PC-3 (cell line): Measurements from ENCODE around the gene SLC43A1. TPM values are rescaled to one million over a fixed set of nuclear protein-coding genes. Genes with fewer than 3 reads are reported as not detected.
A peak's percentile ranks its signal among the peaks of the same experiment; 100 is the strongest.

Experiments used
- ATAC-seq: fragments of 200-7000 bp; cut with Tn5 transposase; 2 replicates; pipeline ENCODE4 v1.9.1; 2020; ENCODE audit warnings: mild to moderate bottlenecking, moderate library complexity
- BruUV-seq: library from RNA; stranded (reverse); fragments of 400-500 nt; replicated peaks from 2 replicates; lab custom pipeline; 2021; lab: Mats Ljungman, UMichigan
- CTCF ChIA-PET: fragments of 300-600 bp; sonication (Branson Sonifier 250); formaldehyde crosslinking; loops from one replicate; lab custom pipeline; 2022; ENCODE audit warnings: antibody characterized with exemption; lab: Charles Lee
- POLR2A ChIA-PET: fragments of 300-600 bp; sonication (Branson Sonifier 250); formaldehyde crosslinking; loops from one replicate; lab custom pipeline; 2022; ENCODE audit warnings: antibody characterized with exemption; ENCODE audit not compliant: unreplicated experiment; lab: Charles Lee
- DNase-seq: peaks from one replicate; pipeline ENCODE4 v3.0.0-alpha.2; 2015
- H2AFZ ChIP-seq: fragments of 300-600 bp; sonication (generic); 2 replicates; pipeline ENCODE4 v1.6.0; 2016; ENCODE audit warnings: antibody characterized with exemption, low read length
- H3F3A ChIP-seq: fragments of 300-600 bp; sonication (generic); one replicate; pipeline ENCODE4 v1.6.0; 2017; ENCODE audit warnings: antibody characterized with exemption, low read length, control low read depth, mild to moderate bottlenecking; ENCODE audit not compliant: unreplicated experiment
- H3K27ac ChIP-seq: fragments of 300-600 bp; sonication (generic); 2 replicates; pipeline ENCODE4 v1.5.1; 2016; ENCODE audit warnings: mild to moderate bottlenecking, low read length
- H3K27me3 ChIP-seq: fragments of 300-600 bp; sonication (generic); 2 replicates; pipeline ENCODE4 v1.6.1; 2016; ENCODE audit warnings: low read length, mixed read lengths
- H3K36me3 ChIP-seq: fragments of 300-600 bp; sonication (generic); 2 replicates; pipeline ENCODE4 v1.6.1; 2016; ENCODE audit warnings: low read depth, mixed run types, low read length, mixed read lengths
- H3K4me1 ChIP-seq: fragments of 300-600 bp; sonication (generic); 2 replicates; pipeline ENCODE4 v1.5.1; 2016; ENCODE audit warnings: low read length; ENCODE audit not compliant: insufficient read depth
- H3K4me2 ChIP-seq: fragments of 300-600 bp; sonication (generic); 2 replicates; pipeline ENCODE4 v1.6.0; 2016; ENCODE audit warnings: low read length
- H3K4me3 ChIP-seq: fragments of 300-600 bp; sonication (generic); 2 replicates; pipeline ENCODE4 v1.5.1; 2016; ENCODE audit warnings: mild to moderate bottlenecking, low read length, mixed read lengths
- H3K79me2 ChIP-seq: fragments of 300-600 bp; sonication (generic); 2 replicates; pipeline ENCODE4 v1.6.1; 2017; ENCODE audit warnings: low read length, mixed read lengths
- H3K9ac ChIP-seq: fragments of 300-600 bp; sonication (generic); 2 replicates; pipeline ENCODE4 v1.6.0; 2016; ENCODE audit warnings: mild to moderate bottlenecking, low read length
- H3K9me2 ChIP-seq: fragments of 300-600 bp; sonication (generic); replicated peaks from 2 replicates; pipeline ENCODE4 v1.6.1; 2016; ENCODE audit warnings: mixed run types, low read length, mixed read lengths
- H3K9me3 ChIP-seq: fragments of 300-600 bp; sonication (generic); 2 replicates; pipeline ENCODE4 v1.6.1; 2016; ENCODE audit warnings: low read length, mixed read lengths
- H4K20me1 ChIP-seq: fragments of 300-600 bp; sonication (generic); 2 replicates; pipeline ENCODE4 v1.6.1; 2016; ENCODE audit warnings: low read length, mixed read lengths
- EZH2 ChIP-seq: fragments of 300-600 bp; sonication (generic); IDR thresholded peaks from one replicate; pipeline ENCODE4 v1.6.1; 2017; ENCODE audit warnings: antibody characterized with exemption, mild to moderate bottlenecking, low read length; ENCODE audit not compliant: unreplicated experiment
- EZH2phosphoT487 ChIP-seq: fragments of 300-600 bp; sonication (generic); IDR thresholded peaks from 2 replicates; pipeline ENCODE4 v1.6.1; 2018; ENCODE audit warnings: mild to moderate bottlenecking, antibody characterized with exemption, low read length, borderline replicate concordance
- intact Hi-C: fragments of 100-400 bp; cut with micrococcal nuclease; formaldehyde crosslinking; loops from 2 replicates; pipeline ENCODE4 v1.9.0; 2023
- total RNA-seq: library from RNA; depleted of rRNA; stranded (reverse); fragments of >200 nt; gene quantifications from 2 replicates; pipeline ENCODE4 v1.2.3, GENCODE V29; 2014
- TF ChIP-seq, protein P1 (sequence below): fragments of 300-600 bp; sonication (generic); conservative IDR thresholded peaks from 2 replicates; pipeline ENCODE4 v1.5.1; 2017; ENCODE audit warnings: antibody characterized with exemption, low read depth, mild to moderate bottlenecking, low read length

Gene SLC43A1
- total RNA-seq, 1 experiment from 2014 or later, result 12.4 TPM

DNA sequence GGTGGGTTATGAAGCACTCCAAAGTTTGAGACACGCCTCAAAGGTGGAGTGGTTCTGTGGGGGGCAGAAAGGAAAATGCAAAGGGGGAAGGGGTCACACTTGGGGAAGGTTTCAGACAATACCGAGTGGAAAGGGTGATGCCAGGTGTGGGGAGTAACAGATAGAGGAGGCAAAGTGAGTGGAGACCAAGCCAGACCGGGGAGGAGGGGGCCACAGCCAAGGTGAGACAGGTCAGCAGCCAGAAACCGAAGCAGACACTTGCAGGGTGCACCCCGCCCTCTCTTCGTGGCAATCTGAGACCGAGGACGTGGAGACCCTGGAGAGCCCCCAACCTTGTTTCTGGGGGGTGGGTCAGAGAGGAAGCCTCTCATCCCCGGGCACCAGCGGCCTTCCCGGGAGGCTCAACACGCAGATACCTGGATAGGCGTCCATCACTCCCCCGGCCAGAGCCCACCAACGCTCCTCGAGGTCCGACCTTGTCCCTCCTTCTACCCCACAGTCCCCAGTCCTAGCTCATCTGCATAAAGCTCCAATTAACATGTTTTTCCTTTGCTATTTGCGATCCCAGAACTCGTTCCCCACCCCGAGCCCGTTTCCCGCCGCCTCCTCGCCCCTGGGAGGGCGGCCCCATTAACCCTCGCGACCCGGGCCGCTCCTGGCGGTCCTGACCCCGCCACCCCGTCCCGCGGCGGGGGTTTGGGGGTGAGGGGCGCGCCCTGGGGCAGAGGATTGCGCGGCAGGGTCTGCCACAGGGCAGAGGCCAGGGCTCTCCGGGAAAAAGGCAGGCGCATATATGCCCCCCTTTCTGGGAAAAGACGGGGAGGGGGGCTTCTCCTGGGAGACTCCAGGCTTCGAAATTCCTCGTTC is 33.4 kb downstream of the SLC43A1 start:
- Histone ChIP-seq H3K36me3 (no peaks in the 10 kb centered on the region), H3K27ac (no peak overlapping the region), H3K9ac (no peak overlapping the region), H3K4me2 (peak overlapping the region; percentile 65; the same call in 1 of the 2 replicates), H2AFZ (no peak overlapping the region), H3K79me2 (no peaks in the 10 kb centered on the region), H3K4me1 (peaks cover 9% of the 10 kb centered on the region; the same call in 1 of the 2 replicates), H3K27me3 (no peaks in the 10 kb centered on the region), H3F3A (no peaks in the 10 kb centered on the region), H3K9me3 (no peaks in the 10 kb centered on the region), H3K4me3 (no peak overlapping the region), H4K20me1 (no peaks in the 10 kb centered on the region), H3K9me2 (no peaks in the 10 kb centered on the region)
- ATAC-seq (no peak), DNase-seq (no peak)
- CTCF ChIA-PET, result no interaction called here
- intact Hi-C loops, result loop anchor here (10.0 kb wide), 1 partner anchor 137 kb away; no protein-coding TSS in a partner anchor
- TF ChIP-seq, protein P1, sequence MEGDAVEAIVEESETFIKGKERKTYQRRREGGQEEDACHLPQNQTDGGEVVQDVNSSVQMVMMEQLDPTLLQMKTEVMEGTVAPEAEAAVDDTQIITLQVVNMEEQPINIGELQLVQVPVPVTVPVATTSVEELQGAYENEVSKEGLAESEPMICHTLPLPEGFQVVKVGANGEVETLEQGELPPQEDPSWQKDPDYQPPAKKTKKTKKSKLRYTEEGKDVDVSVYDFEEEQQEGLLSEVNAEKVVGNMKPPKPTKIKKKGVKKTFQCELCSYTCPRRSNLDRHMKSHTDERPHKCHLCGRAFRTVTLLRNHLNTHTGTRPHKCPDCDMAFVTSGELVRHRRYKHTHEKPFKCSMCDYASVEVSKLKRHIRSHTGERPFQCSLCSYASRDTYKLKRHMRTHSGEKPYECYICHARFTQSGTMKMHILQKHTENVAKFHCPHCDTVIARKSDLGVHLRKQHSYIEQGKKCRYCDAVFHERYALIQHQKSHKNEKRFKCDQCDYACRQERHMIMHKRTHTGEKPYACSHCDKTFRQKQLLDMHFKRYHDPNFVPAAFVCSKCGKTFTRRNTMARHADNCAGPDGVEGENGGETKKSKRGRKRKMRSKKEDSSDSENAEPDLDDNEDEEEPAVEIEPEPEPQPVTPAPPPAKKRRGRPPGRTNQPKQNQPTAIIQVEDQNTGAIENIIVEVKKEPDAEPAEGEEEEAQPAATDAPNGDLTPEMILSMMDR, result no peak
- no peak for TF ChIP-seq EZH2
- TF ChIP-seq EZH2phosphoT487, result no peak
- POLR2A ChIA-PET, result no interaction called here
- BruUV-seq, result no TSS peak

DNA sequence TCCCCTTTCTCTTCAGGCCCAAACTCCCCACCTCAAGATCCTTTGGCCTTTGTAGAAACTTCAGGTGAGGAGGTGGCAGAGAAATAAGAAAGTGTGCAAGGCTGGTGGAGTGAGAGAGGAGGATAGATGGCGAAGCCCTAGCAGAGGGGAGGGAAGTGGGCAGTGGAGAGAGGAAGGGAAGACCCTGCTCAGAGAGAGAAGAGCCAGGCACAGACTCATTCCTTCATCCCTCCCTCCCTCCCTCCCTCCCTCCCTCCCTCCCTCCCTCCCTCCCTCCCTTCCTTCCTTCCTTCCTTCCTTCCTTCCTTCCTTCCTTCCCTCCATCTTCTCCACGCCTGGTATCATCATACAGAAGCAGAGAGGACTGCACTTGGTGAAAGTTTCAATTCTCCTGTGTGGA is 34.2 kb downstream of the SLC43A1 start:
- intact Hi-C loops, result loop anchor here (10.0 kb wide), 1 partner anchor 137 kb away; no protein-coding TSS in a partner anchor
- Histone ChIP-seq H4K20me1 (no peaks in the 10 kb centered on the region), H3K79me2 (no peaks in the 10 kb centered on the region), H3K4me1 (peaks cover 16% of the 10 kb centered on the region), H3K9me2 (no peaks in the 10 kb centered on the region), H3K4me3 (no peak overlapping the region), H3K36me3 (no peaks in the 10 kb centered on the region), H3K9me3 (no peaks in the 10 kb centered on the region), H3K27ac (no peak overlapping the region), H3K4me2 (no peak overlapping the region), H3F3A (no peaks in the 10 kb centered on the region), H3K27me3 (no peaks in the 10 kb centered on the region), H2AFZ (no peak overlapping the region), H3K9ac (no peak overlapping the region)
- ATAC-seq (no peak), DNase-seq (no peak)
- ChIA-PET POLR2A (no interaction called here), CTCF (no interaction called here)
- BruUV-seq, result no TSS peak
- TF ChIP-seq EZH2phosphoT487, result no peak

DNA sequence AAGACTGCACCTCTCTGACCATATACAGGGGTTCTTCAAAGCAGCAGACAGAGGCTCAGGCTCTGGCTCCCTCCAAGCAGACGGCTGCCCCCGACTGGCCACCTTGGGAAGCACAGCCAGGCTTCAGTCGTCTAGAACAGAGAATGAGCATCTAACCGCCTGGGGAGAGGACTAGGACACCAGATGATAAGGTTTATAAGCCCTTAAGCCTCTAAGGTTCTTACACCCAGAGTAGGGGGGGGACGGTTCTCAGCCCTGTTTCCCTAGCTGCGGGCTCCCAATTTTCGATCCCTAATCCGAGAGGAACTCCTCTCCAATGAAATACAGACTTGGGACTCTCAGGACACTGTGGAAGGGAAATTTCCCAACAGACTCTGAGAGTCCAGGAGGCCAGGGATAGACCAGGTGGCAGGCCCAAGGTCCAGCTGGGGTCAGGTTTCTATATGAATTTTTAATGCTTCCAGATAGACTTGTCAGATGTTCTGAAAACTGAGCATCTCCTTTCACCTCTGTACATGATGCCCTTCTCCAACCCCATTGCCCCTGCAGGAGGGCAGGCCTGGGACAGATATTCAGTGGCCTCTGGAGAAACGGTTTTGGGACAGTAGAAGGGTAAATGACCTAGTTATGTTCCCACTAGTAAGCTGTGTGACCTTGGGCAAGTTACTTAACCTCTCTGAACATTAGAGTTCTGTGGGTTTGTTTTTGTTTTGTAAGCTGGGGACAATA is 34.9 kb downstream of the SLC43A1 start:
- H3F3A ChIP-seq, result no peaks in the 10 kb centered on the region
- no peaks in the 10 kb centered on the region for H3K9me2 ChIP-seq
- TF ChIP-seq, protein P1, result peak; percentile 93
- TF ChIP-seq EZH2phosphoT487, result no peak
- H3K9me3 ChIP-seq, result no peaks in the 10 kb centered on the region
- no peak overlapping the region for H3K4me2 ChIP-seq
- H3K27me3 ChIP-seq, result no peaks in the 10 kb centered on the region
- no peak overlapping the region for H3K9ac ChIP-seq
- peak; percentile 31; the same call in 1 of the 2 replicates for ATAC-seq
- DNase-seq, result peak; percentile 80
- peaks cover 23% of the 10 kb centered on the region for H3K4me1 ChIP-seq
- no peak overlapping the region for H3K4me3 ChIP-seq
- no peaks in the 10 kb centered on the region for H3K36me3 ChIP-seq
- no peak overlapping the region for H3K27ac ChIP-seq
- POLR2A ChIA-PET, result no interaction called here
- CTCF ChIA-PET, result interaction anchor here (0.7 kb wide), 2 partner anchors 67 to 135 kb away, joined by 3 read pairs; no protein-coding TSS in a partner anchor
- BruUV-seq, result no TSS peak
- intact Hi-C loops, result loop anchor here (1.0 to 10.0 kb wide), 2 partner anchors 23 to 136 kb away; no protein-coding TSS in a partner anchor
- no peaks in the 10 kb centered on the region for H4K20me1 ChIP-seq
- H2AFZ ChIP-seq, result no peak overlapping the region
- H3K79me2 ChIP-seq, result no peaks in the 10 kb centered on the region
